GM19023 (cell line): ENCODE results near the gene ZNF280A.
A peak's percentile ranks its signal among the peaks of the same experiment; 100 is the strongest.
"Not testable (repeated sequence)": the region's sequence is repeated elsewhere in the genome, so short reads cannot be mapped to it uniquely, and the experiment has no call there.

ENCODE experiments used
- ATAC-seq: cut with Tn5 transposase; IDR thresholded peaks from one replicate; pipeline ENCODE4 v1.9.1; 2021; ENCODE audit warnings: mild to moderate bottlenecking, moderate library complexity; ENCODE audit not compliant: unreplicated experiment

The ZNF280A gene

GRCh38 chr22:22514431-22514830 is 5.6 kb downstream of the ZNF280A start:
- ATAC-seq = not testable (repeated sequence)

- no peak for ATAC-seq
Observed at GRCh38 chr22:22513619-22514018, 6.5 kb downstream of the ZNF280A start.

GRCh38 chr22:22512951-22513350 is 7.1 kb downstream of the ZNF280A start:
- ATAC-seq = no peak

DNA sequence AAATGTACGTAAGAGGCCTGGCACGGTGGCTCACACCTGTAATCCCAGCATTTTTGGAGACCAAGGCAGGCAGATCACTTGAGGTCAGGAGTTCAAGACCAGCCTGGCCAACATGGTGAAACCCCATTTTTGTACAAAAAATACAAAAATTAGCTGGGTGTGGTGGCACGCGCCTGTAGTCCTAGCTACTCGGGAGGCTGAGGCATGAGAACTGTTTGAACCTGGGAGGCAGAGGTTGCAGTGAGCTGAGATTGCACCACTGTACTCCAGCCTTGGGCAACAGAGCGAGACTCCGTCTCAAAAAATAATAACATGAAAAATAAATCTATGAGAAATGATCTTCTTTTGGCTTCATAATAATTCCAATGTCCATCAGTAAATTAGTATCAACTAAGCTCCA is 9.2 kb downstream of the ZNF280A start:
- not testable (repeated sequence) for ATAC-seq

- not testable (repeated sequence) for ATAC-seq
Observed at GRCh38 chr22:22509912-22510311, 10.2 kb downstream of the ZNF280A start.

DNA sequence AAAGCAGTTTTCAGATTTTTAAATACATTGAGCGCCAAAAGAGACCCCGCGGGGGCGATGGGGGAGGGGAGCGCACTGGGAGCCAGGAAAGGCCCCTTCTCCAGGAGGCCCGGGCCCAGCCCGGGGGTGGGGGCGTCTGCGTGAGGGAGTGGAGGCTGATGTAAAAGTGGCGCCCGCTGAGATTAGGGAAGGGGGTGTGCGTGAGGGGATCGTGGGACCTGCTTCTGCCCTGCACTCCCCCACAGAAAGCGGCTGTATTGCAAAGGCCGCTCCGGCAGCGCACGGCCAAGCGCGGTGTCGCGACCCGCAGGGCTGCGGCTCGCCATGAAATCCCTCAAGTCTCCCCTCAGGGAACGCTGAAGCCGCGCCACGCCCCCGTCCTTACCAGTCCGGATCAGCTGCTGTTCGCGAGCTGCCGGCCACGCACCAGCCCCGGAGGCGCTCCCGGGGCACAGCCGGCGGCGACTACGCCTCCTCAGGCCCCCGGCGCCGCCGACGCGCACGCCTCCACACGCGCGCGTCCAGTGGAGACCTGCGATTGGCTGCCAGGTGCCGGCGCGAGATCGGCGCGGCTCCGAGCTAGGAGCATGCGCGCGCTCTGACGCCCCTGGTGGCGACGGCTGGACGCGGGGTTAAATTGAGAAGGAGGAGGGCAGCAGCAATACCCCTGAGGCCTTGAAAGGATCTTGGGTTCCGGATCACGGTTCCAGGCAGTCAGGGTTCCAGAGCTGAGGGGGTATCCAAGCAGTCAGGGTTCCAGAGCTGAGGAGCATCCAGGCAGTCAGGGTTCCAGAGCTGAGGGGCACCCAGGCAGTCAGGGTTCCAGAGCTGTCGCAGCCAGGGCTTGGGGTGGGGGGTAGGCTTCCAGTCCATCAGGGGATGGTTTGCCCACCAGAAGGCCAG is 11.5 kb downstream of the ZNF280A start, which contains the start of gene ZNF280B:
ZNF280B (minus strand) TSS at position 469 of the 903 bp plus-strand sequence. CDS start 19,344 bp downstream, outside the sequence.
- ATAC-seq = peak; percentile 91

- no peak for ATAC-seq
Observed at GRCh38 chr22:22507743-22508273, 12.3 kb downstream of the ZNF280A start.

DNA sequence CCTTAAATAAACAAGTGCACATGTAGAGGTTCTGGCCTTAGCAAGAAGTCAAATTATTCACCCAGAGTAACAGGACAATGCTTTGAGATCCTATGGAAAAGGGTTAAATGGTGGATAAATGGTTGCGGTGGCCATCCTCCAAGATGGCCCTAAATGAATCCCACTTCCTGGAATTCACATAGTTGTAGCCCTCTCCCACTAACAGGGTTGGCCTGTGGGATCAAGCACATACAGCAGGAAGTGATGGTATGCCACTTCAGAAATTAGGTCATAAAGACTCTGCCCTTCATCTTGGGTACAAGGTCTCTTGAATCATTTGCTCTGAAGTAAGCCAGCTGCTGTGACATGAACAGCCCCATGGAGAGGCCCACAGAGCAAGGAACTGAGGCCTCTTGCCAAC is 13.3 kb downstream of the ZNF280A start:
- ATAC-seq = no peak

DNA sequence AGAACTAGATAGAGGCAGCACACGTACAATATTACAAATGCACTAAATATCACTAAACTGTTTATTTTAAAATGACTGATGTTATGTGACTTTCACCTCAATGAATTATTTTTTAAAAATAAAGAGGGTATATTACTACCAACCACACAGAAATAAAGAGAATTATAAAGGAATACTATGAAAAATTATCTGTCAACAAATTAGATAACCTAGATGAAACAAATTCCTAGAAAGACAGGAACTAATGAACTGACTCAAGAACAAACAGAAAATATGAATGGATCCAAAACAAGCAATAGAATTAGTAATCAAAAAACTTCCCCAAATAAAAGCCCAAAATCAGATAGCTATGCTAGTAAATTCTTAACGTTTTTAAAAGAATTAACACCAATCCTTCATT is 21.8 kb downstream of the ZNF280A start:
- no peak for ATAC-seq

GRCh38 chr22:22491589-22491988 is 28.5 kb downstream of the ZNF280A start:
- not testable (repeated sequence) for ATAC-seq

- ATAC-seq = no peak
Observed at GRCh38 chr22:22488736-22489135, 31.3 kb downstream of the ZNF280A start.

DNA sequence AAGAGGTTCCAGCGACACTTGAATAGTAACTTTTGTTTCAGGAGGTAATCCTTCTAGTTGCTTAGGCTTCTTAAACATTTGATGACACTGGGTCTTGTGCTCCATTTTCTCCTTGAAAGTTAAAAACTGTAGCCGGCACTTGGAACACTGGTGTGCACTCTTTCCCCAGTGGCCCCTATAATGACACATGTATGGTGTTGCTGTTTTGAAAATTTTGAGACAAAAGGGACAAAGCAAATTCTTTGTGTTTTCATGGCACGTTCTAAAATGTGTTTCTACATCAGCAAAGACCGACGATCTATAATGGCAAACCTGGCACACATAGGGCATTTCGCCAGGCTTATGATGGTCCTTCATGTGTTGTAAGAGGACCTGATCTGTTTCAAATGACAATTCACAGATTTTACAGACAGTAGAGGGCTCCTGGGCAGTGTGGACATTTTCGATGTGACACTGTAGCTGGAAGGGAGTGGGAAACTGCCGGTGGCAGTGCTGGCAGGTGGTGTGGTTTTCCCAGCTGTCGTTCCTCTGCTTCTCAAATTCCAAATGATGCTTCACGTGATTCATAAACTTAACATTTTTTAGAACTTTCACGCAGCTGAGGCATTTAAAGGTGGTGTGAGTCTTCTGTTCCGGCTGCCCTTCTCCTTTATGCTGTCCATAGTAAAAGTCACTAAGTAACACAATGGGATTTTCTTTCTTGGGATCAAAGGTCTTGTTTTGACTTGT is 32.0 kb downstream of the ZNF280A start:
- no peak for ATAC-seq

DNA sequence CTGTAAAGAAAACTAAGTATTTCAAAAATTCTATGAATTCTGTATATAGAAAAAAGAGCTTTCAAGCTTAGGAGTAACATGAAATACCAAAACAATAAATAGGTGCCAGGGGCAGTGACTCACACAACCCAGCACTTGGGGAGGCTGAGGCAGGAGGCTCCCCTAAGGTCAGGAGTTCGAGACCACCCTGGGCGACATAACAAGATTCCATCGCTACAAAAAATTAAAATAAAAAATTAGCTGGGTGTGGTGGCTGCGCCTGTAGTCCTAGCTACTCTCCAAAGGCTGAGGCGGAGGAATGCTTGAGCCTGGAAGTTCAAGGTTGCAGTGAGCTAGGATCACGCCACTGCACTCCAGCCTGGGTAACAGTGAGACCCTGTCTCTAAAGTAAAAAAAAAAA is 33.0 kb downstream of the ZNF280A start:
- no peak for ATAC-seq

DNA sequence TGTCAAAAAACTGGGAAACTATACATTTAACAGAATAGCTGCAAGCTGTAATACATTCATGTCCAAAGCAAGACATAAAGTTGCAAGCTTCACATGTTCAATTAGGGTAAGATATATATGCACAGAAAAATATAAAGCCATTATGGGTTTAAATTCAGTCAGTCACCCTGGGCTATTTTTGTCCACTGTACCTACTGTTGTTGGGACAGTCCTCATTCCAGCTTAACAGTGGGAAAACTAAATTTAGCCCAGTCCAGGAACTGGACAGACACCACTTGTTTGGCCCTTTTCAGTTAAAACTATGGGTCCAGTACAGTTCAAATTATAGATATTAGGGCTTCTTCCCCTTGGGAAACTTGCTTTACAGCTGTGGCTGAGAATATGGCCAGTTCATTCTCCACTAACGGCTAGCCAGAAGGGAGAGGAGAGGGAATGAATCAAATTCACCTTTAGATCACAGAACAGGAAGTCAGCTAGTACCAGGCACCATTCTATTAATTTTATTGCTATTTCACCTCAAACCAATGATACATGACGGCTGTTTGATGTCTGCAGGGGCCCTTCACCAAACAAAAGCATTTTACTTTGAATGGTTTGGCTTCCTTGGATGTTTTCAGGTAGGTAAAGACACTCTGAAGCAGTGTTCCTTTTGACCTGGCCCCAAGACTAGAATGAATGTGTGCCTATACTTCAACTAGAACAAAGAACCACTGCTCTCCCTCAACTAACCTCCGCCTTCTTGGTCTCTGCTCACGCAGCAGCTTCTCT is 33.8 kb downstream of the ZNF280A start:
- no peak for ATAC-seq

DNA sequence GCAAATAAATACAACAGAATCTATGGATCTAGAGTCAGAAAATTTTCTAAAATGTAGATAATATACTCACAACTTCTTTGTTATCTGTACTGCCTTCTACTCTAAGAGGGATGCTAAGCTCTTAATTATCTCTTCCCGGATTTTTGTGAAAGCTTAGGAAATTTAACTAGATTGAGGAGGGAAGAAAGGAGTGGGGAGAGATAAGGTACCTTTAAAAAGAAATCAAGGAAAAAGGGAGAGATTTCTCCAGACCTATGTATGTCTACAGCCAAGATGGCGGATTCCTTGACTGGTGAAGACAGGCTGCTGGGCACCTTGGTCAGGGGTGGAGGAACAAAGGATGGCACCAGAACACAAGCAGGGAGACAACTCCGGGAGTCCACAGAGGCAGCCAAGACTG is 34.5 kb downstream of the ZNF280A start:
- ATAC-seq = no peak

GRCh38 chr22:22484023-22484422 is 36.0 kb downstream of the ZNF280A start:
- no peak for ATAC-seq

DNA sequence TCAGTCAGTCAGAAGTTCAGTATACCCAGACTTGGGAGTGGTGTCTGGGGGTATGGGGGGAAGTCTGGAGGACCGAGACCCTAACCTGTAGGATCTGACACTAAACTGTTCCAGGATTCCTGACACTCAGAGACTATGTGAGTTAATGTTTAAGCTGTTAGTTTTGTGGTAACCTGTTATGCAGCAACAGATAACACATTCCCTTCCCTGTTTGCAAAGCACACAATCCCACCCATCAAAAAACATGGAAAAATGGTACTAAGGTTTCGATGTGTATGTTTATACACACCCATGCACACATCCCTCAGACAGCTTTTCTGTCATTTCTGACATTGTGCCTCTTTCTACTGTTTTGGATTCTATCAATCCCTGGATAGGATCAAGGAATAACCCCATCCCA is 39.1 kb downstream of the ZNF280A start:
- no peak for ATAC-seq

DNA sequence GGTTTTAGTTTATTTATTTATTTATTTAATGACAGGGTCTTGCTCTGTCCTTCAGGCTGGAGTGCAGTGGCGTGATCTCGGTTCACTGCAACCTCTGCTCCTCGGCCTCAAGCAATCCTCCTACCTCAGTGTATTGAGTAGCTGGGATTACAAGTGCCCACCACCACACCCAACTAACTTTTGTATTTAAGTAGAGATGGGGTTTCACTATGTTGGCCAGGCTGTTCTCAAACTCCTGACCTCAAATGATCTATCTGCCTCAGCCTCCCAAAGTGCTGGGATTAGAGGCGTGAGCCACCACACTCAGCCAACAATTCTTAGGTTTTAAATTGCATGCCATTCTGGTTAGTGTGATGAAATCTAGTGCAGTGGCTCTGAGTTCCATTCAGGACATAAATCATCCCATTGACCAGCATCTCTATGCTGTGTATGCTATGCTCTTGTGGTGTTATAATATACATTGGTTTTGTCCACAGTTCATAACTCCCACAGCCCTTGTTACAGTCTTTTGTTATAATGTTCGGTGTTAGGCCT is 40.0 kb downstream of the ZNF280A start:
- no peak for ATAC-seq

GRCh38 chr22:22479116-22479515 is 41.0 kb downstream of the ZNF280A start:
- no peak for ATAC-seq

DNA sequence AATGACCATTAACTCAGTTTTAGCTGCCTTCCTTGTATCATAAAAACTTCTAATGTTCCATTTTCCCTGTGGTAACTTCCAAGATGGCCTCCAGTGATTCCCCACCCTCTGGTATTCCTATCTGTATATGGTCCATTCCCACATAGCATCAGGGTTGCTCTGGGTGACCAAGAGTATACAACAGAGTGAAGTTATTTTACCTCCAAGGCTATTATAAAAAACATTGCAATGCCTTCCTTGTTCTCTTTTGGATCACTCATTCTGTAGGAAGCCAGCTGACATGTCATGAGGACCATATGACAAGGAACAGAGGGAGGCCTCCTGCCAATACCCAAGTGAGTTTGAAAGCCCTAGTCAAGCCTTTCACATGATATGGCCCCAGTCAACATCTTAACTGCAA is 41.6 kb downstream of the ZNF280A start:
- no peak for ATAC-seq

DNA sequence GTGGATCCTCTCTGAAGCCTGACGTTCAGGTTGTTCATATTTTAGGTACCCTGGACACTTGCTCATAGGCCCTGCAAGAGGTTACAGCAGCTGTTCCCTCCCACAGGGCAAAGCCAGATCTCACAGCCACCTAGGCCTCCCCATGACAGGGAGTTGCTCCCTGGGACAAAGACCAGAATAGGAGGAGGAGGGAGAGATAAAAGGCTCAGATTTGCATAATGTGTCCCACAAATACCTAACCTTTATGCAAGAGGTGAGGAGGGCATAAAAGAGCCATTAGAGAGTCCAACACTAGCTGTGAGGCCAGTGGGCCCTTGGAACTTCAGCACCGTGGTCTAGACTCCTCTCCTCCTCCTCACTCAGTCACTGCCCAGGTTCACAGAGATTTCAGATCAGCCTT is 45.3 kb downstream of the ZNF280A start:
- no peak for ATAC-seq
